ENCODE data around the gene ZNF773.
"Not testable (repeated sequence)": the region's sequence is repeated elsewhere in the genome, so short reads cannot be mapped to it uniquely, and the experiment has no call there.

DNA sequence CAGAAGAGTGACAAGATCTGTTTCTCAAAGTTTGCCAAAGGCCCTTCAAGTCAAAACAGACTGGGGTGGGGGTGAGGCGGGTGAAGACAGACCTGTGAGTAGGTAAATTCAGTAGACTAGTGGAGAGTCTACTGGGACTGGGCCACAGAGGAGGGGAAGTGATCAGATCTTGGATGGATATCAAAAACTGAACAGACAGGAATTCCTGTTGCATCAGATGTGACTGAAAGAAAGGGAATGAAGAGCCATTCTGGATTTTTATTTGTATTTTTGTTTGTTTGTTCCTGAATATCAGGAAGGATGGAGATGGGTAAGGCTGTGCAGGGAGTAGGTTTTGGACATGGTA, 11.5 kb upstream of the ZNF773 start:
- TF ChIP-seq, protein P1, sequence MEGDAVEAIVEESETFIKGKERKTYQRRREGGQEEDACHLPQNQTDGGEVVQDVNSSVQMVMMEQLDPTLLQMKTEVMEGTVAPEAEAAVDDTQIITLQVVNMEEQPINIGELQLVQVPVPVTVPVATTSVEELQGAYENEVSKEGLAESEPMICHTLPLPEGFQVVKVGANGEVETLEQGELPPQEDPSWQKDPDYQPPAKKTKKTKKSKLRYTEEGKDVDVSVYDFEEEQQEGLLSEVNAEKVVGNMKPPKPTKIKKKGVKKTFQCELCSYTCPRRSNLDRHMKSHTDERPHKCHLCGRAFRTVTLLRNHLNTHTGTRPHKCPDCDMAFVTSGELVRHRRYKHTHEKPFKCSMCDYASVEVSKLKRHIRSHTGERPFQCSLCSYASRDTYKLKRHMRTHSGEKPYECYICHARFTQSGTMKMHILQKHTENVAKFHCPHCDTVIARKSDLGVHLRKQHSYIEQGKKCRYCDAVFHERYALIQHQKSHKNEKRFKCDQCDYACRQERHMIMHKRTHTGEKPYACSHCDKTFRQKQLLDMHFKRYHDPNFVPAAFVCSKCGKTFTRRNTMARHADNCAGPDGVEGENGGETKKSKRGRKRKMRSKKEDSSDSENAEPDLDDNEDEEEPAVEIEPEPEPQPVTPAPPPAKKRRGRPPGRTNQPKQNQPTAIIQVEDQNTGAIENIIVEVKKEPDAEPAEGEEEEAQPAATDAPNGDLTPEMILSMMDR (IDR thresholded peaks at IDR 0.05 in 4 of 5, conservative IDR thresholded peaks at IDR 0.05 in 1 of 5) = not testable (repeated sequence)
- TF ChIP-seq POLR2A (IDR thresholded peaks at IDR 0.05) = not testable (repeated sequence)

All from gastrocnemius medialis (tissue), 4 donors.